Measurements from ENCODE around the gene CDC40.
A peak's percentile ranks its signal among the peaks of the same experiment; 100 is the strongest.

CDC40 gene

GRCh38 chr6:110180228-110181008, at the start of gene CDC40:
TSS of gene CDC40 (plus strand) at chr6:110180427. CDS start at chr6:110180445, 18 bp downstream.
- peak within 1 kb of the TSS; percentile 97 for H3K4me3 ChIP-seq (ENCODE audit: low read depth, low read length)
- TF ChIP-seq, protein P1, sequence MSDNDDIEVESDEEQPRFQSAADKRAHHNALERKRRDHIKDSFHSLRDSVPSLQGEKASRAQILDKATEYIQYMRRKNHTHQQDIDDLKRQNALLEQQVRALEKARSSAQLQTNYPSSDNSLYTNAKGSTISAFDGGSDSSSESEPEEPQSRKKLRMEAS (IDR thresholded peaks at IDR 0.05; ENCODE audit: low read depth, low read length): no peak
- TF ChIP-seq POLR2A (IDR thresholded peaks at IDR 0.05; ENCODE audit: extremely low read depth, insufficient read length): peak; percentile 65
- TF ChIP-seq MYC (IDR thresholded peaks at IDR 0.05; ENCODE audit: low read depth, low read length): no peak
- TF ChIP-seq CTCF (IDR thresholded peaks at IDR 0.05; ENCODE audit: low read depth, low read length): no peak

GRCh38 chr6:110137924-110138887, 42.0 kb upstream of the CDC40 start:
- H3K4me3 ChIP-seq (ENCODE audit: low read depth, low read length): no peak overlapping the region
- TF ChIP-seq MYC (IDR thresholded peaks at IDR 0.05; ENCODE audit: low read depth, low read length) (no peak), POLR2A (IDR thresholded peaks at IDR 0.05; ENCODE audit: extremely low read depth, insufficient read length) (no peak), CTCF (IDR thresholded peaks at IDR 0.05; ENCODE audit: low read depth, low read length) (no peak)
- TF ChIP-seq, protein P1 (IDR thresholded peaks at IDR 0.05; ENCODE audit: low read depth, low read length): no peak
- peak; percentile 2 for DNase-seq (ENCODE audit: low read depth)

More at GRCh38 chr6:110180228-110181008, at the start of gene CDC40:
- no peak for DNase-seq (ENCODE audit: low read depth)

DNA sequence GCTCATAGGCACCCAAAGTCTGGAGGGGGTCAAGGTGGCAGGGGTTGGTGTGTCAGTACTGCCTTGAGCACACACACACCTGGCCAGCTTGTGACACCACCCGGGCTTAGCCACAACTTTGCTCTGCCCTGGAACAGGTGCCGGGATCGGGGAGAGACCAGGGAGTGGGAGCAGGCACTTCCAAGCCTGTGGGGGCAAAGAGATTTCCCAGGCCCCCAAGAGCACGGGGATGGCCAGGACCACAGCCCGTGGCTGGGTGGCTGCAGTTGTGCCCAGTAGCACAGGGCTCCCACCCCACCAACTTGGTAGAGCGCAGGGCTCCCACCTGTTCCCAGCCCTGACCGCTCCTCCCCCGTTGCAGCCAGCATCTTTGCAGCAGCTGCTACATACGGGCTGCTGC, 41.2 kb upstream of the CDC40 start:
- TF ChIP-seq POLR2A (IDR thresholded peaks at IDR 0.05; ENCODE audit: extremely low read depth, insufficient read length): no peak
- TF ChIP-seq CTCF (IDR thresholded peaks at IDR 0.05; ENCODE audit: low read depth, low read length): no peak
- TF ChIP-seq MYC (IDR thresholded peaks at IDR 0.05; ENCODE audit: low read depth, low read length): no peak
- TF ChIP-seq, protein P1 (IDR thresholded peaks at IDR 0.05; ENCODE audit: low read depth, low read length): no peak
- no peak overlapping the region for H3K4me3 ChIP-seq (ENCODE audit: low read depth, low read length)
- no peak for DNase-seq (ENCODE audit: low read depth)

- TF ChIP-seq, protein P1 (IDR thresholded peaks at IDR 0.05; ENCODE audit: low read depth, low read length): no peak
- TF ChIP-seq POLR2A (IDR thresholded peaks at IDR 0.05; ENCODE audit: extremely low read depth, insufficient read length) (no peak), CTCF (IDR thresholded peaks at IDR 0.05; ENCODE audit: low read depth, low read length) (no peak), MYC (IDR thresholded peaks at IDR 0.05; ENCODE audit: low read depth, low read length) (no peak)
- H3K4me3 ChIP-seq (ENCODE audit: low read depth, low read length): no peak overlapping the region
- no peak for DNase-seq (ENCODE audit: low read depth)
These were observed 39.6 kb upstream of the CDC40 start for GRCh38 chr6:110140650-110141049.

- TF ChIP-seq MYC (IDR thresholded peaks at IDR 0.05; ENCODE audit: low read depth, low read length) (no peak), CTCF (IDR thresholded peaks at IDR 0.05; ENCODE audit: low read depth, low read length) (no peak), POLR2A (IDR thresholded peaks at IDR 0.05; ENCODE audit: extremely low read depth, insufficient read length) (no peak)
- TF ChIP-seq, protein P1 (IDR thresholded peaks at IDR 0.05; ENCODE audit: low read depth, low read length): no peak
- H3K4me3 ChIP-seq (ENCODE audit: low read depth, low read length): no peak overlapping the region
- no peak for DNase-seq (ENCODE audit: low read depth)
These were observed 32.4 kb upstream of the CDC40 start for GRCh38 chr6:110147870-110148269.
